GM18508 (cell line): ENCODE results near the gene ANTXR2.
A peak's percentile ranks its signal among the peaks of the same experiment; 100 is the strongest.
"Not testable (repeated sequence)": the region's sequence is repeated elsewhere in the genome, so short reads cannot be mapped to it uniquely, and the experiment has no call there.

Experiments used
- ATAC-seq: cut with Tn5 transposase; IDR thresholded peaks from one replicate; pipeline ENCODE4 v1.9.1; 2021; ENCODE audit warnings: moderate number of reproducible peaks; ENCODE audit not compliant: insufficient read depth, unreplicated experiment

The ANTXR2 gene

DNA sequence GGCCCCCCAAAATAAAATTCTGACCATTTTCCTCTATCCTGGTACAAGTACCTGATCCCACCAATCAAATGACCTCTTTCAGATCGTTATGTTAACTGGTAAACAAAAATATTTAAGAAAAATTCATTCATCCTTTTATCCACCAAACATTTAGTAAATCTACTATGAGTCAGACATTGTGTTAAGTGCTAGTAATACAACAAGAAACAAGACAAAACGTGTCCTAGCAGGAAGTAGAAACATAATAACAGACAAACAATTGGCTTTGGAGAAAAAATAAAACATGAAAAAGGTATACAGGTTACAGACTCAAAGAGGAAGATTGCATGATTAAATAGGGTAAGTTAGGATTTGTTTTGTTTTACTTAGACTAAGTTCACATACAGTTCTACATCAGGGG lies 43.7 kb downstream of the ANTXR2 start:
- no peak for ATAC-seq

DNA sequence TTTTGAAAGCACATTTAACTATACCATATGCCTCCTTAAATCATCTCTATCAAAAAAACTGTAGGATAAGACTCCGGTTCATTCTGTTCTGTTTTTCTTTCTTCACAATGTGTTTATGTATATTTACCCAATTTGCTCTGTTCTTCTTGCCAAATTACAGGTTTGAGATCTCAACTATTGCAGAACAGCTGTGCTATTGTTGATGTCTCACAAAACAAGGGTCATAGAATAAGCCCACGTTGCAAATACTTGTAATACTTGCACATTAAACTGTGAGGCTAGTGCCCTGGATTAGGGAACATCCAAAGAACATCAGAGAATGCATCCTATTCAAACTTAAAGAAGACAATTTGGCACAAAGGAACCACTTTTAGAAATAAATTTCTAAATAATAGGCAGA lies 45.4 kb downstream of the ANTXR2 start:
- ATAC-seq = no peak

DNA sequence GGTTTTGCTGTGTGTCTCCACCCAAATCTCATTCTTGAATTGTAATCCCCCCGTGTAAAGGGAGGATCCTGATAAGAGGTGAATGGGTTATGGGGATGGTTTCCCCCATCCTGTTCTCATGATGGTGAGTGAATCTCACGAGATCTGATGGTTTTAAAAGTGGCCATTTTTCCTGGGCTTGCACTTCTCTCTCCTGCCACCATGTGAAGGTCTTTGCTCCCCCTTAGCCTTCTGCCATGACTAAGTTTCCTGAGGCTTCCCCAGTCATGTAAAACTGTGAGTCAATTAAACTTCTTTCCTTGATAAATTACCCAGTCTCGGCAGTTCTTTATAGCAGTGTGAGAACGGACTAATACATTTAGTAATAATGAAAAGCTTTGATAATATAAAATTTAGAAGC lies 46.9 kb downstream of the ANTXR2 start:
- no peak for ATAC-seq

DNA sequence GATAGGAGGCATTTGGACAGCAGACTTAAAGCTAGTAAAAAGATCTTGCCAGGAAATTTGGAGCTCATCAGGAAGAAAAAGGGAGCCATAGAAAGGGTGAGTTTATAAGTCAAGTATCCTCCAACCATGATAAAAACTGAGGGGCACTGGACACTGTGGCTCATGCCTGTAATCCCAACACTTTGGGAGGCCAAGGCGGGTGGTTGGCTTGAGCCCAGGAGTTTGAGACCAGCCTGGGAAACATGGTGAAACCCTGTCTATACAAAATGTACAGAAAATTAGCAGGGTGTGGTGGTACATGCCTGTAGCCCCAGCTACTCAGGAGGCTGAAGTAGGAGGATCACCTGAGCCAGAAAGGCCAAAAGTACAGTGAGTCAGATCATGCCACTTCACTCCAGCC lies 48.7 kb downstream of the ANTXR2 start:
- no peak for ATAC-seq

DNA sequence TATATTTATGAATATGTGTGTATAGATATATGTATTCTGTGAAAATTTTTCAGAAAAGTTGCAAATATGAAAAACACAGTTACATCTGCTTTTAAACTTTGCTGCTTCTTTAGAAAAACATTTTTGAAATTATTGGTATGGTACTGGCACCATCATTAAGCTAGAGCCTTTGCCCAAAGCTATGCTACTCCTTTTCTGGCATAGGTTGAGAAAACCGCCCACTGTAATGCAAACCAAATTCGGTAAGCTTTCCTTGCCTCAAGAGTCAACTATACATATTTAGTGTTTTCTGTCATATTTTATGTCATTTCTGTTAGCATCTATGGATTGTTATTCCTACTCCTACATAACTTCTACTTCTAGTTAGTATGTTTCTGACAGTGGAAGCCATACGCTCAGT lies 50.7 kb downstream of the ANTXR2 start:
- no peak for ATAC-seq

DNA sequence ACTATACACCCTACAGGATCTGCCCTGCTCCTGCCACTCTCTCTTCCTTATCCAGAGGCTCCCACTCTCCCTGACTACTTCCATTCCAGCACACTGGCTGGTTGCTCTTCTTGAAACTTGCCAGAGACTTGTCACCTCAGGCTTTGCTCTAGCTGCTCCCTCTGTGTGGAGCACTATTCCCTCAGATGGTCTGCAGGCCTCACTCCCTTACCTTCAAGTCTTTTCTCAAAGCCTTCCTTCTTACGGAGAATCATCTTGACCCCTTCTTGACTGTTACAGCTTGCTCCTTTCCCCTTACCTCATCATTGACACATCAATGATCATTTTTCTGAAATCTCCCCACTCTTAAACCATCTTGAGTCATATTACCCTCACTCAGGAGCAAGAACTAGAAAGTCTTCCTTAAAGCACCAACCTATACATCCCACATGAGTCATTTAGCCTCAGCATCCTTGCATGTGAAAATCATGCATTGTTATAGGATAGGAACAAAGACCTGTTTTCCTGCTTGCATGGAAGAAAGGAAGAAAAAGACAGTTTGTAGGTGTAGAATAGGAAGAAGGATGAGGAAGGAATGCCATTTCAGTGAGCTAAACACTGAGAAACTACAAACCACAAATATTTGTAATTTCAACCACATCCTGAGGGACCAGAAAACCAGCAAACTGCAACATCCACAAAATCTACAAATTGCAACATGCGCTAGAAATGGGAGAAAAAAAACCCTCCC lies 55.7 kb downstream of the ANTXR2 start:
- ATAC-seq = peak; percentile 67

DNA sequence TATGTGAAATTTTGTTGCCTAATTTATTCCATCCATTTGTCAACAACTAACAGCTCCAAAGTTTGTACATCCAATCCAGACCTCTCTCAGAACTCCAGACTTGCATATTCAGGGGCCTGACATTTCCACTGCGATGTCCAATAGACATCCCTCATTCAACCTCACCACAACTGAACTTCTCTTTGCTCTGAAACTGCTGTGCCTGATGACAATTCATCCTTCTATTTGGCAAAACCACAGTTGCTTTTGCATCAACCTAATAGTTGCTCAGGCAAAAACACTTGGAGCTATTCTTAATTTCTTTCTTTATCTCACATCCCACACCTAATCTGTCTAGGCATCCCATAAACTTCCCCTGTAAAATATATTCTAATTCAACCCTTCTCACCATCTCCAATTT lies 56.5 kb downstream of the ANTXR2 start:
- no peak for ATAC-seq

DNA sequence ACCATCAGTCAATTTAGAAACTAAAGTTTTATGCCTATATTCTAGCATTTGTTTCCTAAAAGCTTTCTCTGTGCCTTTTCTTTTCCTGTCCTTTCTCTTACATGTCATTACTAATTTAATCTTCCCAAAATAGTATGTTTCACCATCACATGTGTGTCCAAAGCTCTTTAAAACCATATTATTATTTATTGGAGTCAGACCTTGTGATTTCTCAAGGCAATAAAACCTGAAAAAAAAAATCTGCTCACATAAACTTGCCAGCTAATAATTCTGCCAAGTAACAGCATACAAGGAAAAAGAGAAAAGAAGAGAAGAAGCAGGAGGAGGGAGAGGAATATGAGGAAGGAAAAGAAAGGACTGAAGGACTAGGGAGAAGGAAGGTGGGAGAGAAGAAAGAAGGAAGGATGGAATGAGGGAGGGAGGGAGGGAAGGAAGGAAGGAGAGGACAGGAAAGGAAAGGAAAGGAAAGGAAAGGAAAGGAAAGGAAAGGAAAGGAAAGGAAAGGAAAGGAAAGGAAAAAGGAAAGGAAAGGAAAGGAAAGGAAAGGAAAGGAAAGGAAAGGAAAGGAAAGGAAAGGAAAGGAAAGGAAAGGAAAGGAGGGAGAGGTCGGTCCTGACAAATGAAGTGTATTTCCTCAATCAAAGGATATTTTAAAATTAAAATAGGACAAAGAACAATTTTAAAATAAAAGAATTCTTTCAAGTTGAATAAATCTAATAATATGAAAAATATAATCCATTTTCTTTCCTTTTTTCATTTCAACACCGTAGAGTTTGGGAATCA lies 57.4 kb downstream of the ANTXR2 start:
- no peak for ATAC-seq

DNA sequence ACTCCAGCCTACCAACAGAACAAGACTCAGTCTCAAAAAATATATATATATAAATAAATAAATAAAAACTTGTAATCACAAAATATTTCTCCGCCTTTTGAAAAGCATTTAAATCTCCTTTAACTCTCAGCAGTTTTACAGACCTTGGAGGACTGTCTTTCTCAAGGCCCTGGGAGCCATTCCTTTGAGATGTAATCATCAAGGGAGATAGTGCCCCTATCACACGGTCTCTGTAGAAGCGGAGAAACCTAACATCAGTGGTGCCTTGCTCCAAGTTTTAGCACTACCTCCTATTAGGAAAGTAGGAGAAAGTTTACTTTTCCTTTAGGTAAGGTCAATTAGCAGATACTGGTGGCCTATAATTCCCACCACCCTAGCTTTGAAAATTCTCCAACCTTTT lies 58.5 kb downstream of the ANTXR2 start:
- no peak for ATAC-seq

DNA sequence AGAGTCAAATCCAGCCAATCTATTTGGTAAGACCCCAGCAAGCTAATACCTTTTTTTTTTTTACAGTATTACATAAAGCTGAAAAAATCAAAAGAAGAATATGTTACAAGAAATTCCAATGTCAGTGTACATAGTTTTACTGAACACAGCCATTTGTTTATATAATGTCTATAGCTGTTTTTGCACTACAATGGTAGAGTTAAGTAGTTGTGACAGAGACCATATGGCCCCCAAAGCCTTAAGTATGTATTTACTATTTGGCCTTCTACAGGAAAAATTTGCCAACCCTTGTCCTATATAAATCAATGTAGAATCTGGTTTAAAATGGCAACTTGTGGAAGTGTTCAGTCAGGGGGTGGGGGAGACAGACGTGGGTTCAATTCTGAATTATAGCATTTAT lies 60.7 kb downstream of the ANTXR2 start:
- no peak for ATAC-seq

DNA sequence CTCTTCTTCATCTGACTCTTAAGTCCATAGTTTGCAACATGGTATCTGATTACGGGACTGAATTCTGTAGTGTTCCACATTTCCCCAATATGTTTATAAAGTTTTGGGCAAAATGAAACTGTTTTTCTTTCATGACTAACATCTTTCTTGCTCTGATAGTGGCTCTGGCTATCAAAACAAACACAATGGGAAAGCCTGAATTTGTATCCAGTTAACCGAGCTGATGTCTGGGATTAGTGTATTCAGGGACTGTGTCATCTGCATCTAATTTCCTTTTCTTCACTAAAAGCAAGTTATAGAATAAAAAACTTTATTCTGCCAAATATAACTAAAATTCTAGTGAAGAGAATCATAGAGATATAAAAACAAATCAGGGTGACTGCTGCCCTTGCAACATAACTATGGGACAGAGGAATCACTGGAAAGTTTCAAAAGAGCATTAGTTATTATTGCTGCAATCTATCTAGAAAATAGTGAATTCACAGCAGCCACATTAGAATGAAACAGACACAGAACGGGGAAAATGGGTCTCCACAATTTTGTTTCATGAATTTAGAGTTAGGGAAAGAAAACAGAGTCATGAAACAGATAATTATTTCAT lies 61.3 kb downstream of the ANTXR2 start:
- no peak for ATAC-seq

DNA sequence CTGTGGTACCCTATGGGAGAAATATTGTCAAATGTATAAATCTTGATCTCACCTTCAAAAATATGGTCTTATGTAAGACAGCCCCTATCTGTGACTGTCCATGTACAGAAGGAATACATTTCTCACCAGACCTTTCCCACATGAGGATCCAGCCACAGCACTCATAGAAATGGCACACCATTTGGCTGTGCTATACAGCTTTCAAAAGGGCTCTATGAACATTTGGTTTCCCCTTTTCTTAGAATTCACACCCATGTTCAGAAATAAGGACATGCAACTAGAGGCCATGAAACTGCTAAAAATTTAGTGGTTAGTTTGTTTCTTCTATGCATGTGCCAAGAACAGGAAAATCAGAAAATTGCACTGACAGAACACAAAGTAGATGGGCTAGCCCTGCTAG lies 62.7 kb downstream of the ANTXR2 start:
- ATAC-seq = no peak

DNA sequence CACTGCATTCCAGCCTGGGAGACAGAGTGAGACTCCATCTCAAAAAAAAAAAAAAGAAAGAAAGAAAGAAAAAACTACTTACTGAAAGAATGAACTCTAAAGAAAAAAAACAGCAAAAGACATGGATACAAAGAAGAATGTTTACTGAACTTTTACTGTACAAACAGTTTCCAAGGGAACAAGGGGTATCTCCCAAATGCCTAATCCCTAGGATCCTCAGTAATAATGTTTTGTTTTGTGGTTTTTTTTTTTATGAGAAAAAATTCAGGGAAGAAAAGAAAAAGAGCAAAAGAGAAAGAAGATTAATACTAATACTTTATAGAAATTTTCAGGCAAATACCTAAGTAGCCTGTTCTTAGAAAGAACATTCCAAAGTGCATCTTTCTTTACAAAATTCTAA lies 63.2 kb downstream of the ANTXR2 start:
- no peak for ATAC-seq

DNA sequence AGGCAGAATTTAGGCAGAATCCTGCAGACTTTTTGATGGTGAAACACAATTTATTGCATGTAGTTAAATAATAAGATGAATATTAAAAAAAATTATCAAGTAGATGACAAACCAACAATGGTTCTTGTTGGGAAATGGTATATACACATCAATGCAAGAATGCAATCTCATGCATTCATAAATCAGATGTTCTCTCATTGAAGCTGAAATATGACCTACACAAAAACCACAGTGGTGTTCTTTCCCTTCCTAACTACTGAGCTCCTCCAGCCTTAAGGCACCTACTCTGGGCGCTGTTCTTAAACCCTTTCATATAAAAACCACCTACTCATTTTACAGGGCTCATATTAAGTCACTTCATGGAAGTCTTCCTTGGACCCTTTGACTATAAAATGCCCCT lies 64.1 kb downstream of the ANTXR2 start:
- no peak for ATAC-seq

DNA sequence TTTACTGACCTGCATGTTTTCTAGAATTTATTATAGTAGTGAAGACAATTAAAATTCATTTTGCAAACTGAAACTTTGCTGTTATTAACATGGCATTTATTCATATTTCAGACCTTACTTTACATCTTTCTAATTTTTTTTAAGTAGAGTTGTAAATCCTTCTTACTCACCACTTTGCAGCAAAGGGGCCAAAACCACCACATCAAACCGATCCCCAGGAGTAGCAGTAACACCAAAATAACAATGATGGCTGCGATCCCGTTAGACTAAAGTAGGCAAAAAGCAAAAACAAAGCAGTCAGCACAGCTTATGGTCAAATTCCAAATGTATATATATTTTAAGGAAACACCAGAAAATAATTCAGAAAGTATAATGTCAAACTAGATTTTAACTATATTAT lies 64.7 kb downstream of the ANTXR2 start:
- ATAC-seq = no peak

DNA sequence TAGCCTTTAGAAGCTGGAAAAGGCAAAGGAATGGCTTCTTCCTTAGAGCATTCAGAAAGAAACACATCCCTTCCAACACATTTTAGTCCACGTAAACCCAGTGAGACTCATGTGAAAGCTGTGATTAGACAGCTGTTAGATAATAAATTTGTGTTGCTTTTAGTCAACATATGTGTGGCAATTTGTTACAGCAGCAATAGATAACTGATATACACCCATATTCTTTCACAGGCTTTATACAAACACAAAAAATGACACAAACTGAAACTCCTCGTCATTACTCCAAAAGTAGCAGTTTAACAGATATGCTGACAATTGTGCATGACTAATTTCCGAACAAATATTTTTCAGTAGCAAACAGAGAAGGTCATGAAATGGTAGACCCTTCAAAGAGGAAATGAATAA lies 65.3 kb downstream of the ANTXR2 start:
- peak; percentile 97 for ATAC-seq

DNA sequence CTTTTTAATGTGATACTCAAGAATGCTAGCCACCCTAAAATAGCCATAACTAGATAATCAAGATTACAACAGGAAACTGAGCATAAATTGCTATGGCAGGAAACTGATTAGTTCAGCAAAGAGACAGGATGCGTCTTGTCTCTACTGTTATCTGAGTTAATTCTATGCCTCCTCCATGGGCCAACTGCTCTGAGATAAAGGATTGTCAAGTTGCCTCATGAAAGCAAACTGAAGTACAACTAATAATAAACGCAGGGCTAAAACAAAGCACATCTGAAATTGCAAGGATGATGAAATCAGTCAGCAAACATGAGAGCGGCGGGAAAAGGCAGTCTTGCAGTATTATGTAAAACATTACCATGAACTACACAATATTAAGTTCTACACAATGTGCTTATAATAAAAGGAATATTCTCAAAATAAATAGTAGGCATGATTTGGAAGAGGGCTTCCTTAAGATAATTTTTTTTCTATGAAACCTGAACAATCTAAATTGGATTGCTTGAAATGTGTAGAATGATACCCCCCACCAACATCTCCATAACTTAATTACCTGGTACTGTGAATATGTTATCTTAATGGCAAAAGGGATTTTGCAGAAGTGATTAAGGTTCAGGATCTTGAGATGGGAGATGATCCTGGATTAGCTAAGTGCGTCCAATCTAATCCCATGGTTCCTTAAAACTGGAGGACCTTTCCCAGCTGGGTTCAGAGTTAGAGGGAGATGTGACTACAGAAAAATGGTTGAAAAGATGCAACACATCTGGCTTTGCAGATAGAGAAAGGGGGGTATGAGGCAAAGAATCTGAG lies 65.9 kb downstream of the ANTXR2 start:
- ATAC-seq = no peak

DNA sequence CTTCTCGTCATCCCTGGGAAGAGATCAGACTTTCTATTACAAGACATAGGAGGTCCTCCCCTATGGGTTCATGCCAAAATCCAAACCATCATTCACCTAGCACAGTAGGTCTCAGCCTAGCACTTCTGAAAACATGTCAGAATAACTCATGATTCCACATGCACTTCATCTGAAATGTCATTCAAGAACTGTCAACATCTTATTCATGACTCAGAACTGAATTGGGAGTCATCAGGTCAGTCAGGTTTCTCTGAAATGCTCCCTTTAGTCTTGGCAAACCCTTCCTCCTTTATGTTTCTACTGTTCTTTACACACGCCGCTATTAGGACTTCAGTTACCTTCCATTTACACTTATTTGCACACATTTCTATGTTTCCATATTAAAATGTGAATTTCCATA lies 67.2 kb downstream of the ANTXR2 start:
- no peak for ATAC-seq

DNA sequence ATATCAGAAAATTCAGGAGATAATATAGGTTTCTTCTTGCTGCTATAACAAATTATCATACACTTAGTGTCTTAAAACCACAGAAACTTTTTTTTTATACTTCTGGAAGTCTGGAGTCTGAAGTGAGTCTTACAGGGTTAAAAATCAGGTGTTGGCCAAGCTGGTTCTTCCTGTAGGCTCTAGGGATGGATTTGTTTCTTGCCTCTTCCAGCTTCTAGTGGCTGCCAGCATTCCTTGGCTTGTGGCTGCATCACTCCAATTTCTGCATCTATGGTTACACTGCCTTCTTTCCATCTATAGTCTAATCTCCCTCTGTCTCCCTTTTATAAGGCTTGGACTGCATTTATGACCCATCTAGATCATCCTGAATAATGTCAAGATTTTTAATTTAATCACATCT lies 68.7 kb downstream of the ANTXR2 start:
- no peak for ATAC-seq

DNA sequence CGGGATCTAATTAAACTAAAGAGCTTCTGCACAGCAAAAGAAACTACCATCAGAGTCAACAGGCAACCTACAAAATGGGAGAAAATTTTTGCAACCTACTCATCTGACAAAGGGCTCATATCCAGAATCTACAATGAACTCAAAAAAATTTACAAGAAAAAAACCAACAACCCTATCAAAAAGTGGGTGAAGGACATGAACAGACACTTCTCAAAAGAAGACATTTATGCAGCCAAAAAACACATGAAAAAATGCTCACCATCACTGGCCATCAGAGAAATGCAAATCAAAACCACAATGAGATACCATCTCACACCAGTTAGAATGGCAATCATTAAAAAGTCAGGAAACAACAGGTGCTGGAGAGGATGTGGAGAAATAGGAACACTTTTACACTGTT lies 70.5 kb downstream of the ANTXR2 start:
- ATAC-seq = not testable (repeated sequence)

DNA sequence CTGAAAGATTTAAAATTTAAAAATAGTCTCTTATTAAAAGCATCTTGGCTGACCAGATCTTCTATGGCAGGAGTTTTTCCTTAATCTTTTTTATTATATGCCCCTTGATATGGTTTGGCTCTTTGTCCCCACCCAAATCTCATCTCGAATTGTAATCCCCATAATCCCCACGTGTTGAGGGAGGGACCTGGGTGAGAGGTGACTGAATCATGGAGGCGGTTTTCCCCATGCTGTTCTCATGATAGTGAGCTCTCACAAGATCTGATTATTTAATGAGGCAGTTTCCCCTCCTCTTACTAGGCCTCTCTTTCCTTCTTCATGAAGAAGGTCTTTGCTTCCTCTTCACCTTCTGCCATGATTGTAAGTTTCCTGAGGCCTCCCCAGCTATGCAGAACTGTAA lies 74.0 kb downstream of the ANTXR2 start:
- not testable (repeated sequence) for ATAC-seq
